DLD1 (cell line): Measurements from ENCODE around the gene PLEKHJ1.

ENCODE experiments used
- in situ Hi-C: cut with HindIII; loops from 2 replicates; pipeline ENCODE4 v1.10.0; 2017; ENCODE audit warnings: low sequenced_read_pairs

Gene PLEKHJ1

GRCh38 chr19:2249880-2250765 is 14.0 kb upstream of the PLEKHJ1 start:
- in situ Hi-C loops = no loop called here

GRCh38 chr19:2249010-2249866 is 13.1 kb upstream of the PLEKHJ1 start, which contains the start of gene AMH:
AMH (plus strand) TSS chr19:2249323; CDS start chr19:2249333, 10 bp downstream.
- in situ Hi-C loops = no loop called here

- in situ Hi-C loops = no loop called here
Observed at GRCh38 chr19:2248136-2249009, 12.2 kb upstream of the PLEKHJ1 start.

GRCh38 chr19:2247433-2248101 is 11.4 kb upstream of the PLEKHJ1 start:
- in situ Hi-C loops = no loop called here

- in situ Hi-C loops = no loop called here
Observed at GRCh38 chr19:2246801-2247361, 10.8 kb upstream of the PLEKHJ1 start.

- in situ Hi-C loops = no loop called here
Observed at GRCh38 chr19:2246014-2246620, 10.0 kb upstream of the PLEKHJ1 start.

- in situ Hi-C loops = no loop called here
Observed at GRCh38 chr19:2245273-2245672, 9.1 kb upstream of the PLEKHJ1 start.

GRCh38 chr19:2244486-2244885 is 8.4 kb upstream of the PLEKHJ1 start:
- in situ Hi-C loops = no loop called here

GRCh38 chr19:2244125-2244411 is 7.9 kb upstream of the PLEKHJ1 start:
- in situ Hi-C loops = no loop called here

GRCh38 chr19:2243274-2244124 is 7.4 kb upstream of the PLEKHJ1 start:
- in situ Hi-C loops = no loop called here

GRCh38 chr19:2242816-2243215 is 6.7 kb upstream of the PLEKHJ1 start:
- in situ Hi-C loops = no loop called here

GRCh38 chr19:2242092-2242537 is 6.0 kb upstream of the PLEKHJ1 start:
- in situ Hi-C loops = no loop called here

GRCh38 chr19:2240881-2241760 is 5.0 kb upstream of the PLEKHJ1 start:
- in situ Hi-C loops = no loop called here

GRCh38 chr19:2239771-2240770 is 3.9 kb upstream of the PLEKHJ1 start:
- in situ Hi-C loops = no loop called here

- in situ Hi-C loops = no loop called here
Observed at GRCh38 chr19:2239173-2239572, 3.0 kb upstream of the PLEKHJ1 start.

GRCh38 chr19:2237869-2238153 is 1.7 kb upstream of the PLEKHJ1 start:
- in situ Hi-C loops = no loop called here
